ENCODE measurements around the gene BABAM2. TPM values are rescaled to one million over a fixed set of nuclear protein-coding genes. Genes with fewer than 3 reads are reported as not detected.
A peak's percentile ranks its signal among the peaks of the same experiment; 100 is the strongest.

BABAM2 gene
- total RNA-seq, 2 experiments from 2014 or later: 66.8 to 68.4 TPM

DNA sequence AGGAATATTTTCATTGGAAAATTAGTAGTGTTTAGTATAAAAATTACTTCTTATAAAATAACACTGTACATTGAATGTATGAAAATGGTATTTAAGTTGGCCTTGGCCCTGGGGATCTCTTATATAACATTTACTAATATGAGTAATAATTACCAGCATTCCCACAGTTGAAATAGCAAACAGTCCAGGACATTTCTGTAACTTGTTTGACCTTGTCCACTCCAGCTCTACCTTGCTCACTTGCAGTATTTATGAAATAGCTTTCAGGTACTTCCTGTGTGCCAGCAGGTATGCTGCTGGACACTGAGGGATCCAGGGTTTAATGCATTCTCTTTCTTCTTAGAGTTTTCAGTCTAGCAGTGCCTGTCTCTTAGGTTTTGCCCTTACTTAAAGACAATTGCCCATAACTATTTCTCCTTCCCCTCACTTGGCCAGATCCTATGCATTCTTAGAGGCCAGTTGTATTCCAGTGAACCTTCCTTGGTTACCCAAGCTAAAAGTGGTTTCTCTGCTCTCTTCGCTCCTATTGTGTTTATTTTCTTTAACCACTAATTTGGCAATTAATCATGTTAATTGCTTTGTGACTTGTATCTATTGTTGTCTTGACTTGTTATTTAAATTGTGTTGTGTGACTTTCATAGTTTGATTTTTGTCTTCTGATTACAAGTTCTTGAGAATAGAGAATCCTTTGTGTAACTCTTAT lies 25.9 kb downstream of the BABAM2 start:
- intact Hi-C loops (cut with micrococcal nuclease): no loop called here
- Mint-ChIP-seq H3K27ac (no peak overlapping the region), H3K4me1 (ENCODE audit: low read depth) (peaks cover 30% of the 10 kb centered on the region), H3K27me3 (no peaks in the 10 kb centered on the region), H3K36me3 (ENCODE audit: low read depth) (peaks cover 26% of the 10 kb centered on the region), H3K4me3 (no peak overlapping the region), H3K9me3 (no peaks in the 10 kb centered on the region)
- ATAC-seq: no peak
- CTCF ChIA-PET: no interaction called here
- TF ChIP-seq, protein P1, sequence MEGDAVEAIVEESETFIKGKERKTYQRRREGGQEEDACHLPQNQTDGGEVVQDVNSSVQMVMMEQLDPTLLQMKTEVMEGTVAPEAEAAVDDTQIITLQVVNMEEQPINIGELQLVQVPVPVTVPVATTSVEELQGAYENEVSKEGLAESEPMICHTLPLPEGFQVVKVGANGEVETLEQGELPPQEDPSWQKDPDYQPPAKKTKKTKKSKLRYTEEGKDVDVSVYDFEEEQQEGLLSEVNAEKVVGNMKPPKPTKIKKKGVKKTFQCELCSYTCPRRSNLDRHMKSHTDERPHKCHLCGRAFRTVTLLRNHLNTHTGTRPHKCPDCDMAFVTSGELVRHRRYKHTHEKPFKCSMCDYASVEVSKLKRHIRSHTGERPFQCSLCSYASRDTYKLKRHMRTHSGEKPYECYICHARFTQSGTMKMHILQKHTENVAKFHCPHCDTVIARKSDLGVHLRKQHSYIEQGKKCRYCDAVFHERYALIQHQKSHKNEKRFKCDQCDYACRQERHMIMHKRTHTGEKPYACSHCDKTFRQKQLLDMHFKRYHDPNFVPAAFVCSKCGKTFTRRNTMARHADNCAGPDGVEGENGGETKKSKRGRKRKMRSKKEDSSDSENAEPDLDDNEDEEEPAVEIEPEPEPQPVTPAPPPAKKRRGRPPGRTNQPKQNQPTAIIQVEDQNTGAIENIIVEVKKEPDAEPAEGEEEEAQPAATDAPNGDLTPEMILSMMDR (IDR thresholded peaks at IDR 0.05): no peak
- no peak for DNase-seq
- POLR2A ChIA-PET: interaction anchor here (0.9 kb wide), 1 partner anchor 13 kb away, joined by 3 read pairs; no protein-coding TSS in a partner anchor

DNA sequence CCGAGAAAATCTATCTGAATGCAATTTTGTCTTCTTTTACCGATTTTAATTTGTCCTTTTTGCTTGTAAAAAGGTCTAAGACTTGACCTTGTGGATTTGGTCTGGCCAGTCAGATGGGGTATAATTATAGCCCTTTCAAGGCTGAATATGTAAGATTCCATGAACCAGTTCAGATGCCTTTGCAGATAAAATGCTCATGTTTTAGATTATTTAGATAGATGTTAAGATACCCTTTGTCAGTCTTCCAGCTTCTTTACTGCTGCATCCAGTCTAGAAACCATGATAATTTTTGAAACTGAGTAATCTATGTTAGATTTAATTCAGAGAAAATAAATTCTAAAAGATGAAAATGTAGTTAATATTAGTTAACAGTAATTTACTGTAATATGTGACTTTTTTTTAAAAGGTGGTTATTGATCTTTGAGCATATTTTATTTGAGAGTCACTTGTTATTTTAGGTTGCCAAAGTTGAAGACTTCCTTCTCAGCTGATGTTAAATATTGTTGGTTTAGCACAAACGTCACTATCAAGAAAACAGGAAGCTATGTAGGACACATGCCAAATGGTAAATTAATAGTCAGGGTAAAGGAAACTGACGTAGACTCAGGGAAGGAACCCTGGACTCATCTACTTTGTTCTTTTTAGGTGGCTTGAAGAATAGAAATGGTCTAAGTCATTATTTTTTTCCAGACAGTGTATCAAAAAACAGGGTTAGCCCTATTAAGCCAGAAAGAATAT lies 29.8 kb downstream of the BABAM2 start:
- Mint-ChIP-seq H3K27ac (peak overlapping the region; percentile 46), H3K27me3 (no peaks in the 10 kb centered on the region), H3K4me1 (ENCODE audit: low read depth) (peaks cover 31% of the 10 kb centered on the region), H3K4me3 (no peak overlapping the region), H3K36me3 (ENCODE audit: low read depth) (peaks cover 19% of the 10 kb centered on the region), H3K9me3 (no peaks in the 10 kb centered on the region)
- intact Hi-C loops (cut with micrococcal nuclease): no loop called here
- DNase-seq (no peak), ATAC-seq (peak; percentile 53)
- CTCF ChIA-PET: interaction anchor here (0.7 to 0.8 kb wide), 2 partner anchors 8 to 197 kb away, joined by 3 to 4 read pairs; no protein-coding TSS in a partner anchor
- TF ChIP-seq, protein P1 (IDR thresholded peaks at IDR 0.05): no peak
- POLR2A ChIA-PET: no interaction called here

DNA sequence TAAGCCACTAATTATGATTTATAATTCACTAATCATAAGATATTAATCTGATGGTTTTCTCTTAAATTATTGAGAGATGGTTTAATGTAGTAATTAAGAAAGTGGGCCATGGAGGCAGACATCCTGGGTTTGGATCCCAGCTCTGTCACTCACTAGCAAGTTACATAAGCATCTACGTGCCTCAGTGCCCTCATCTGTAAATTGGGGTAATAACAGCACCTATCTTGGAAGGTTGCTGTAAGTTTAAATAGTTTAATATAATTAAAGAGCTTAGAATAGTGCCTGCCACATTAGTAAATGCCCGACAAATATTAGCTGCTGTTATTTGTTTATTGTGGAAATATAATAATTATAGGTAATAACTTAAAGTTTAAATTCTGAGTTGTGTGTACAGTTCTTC lies 30.9 kb downstream of the BABAM2 start:
- Mint-ChIP-seq H3K4me1 (ENCODE audit: low read depth) (peaks cover 41% of the 10 kb centered on the region), H3K27me3 (no peaks in the 10 kb centered on the region), H3K4me3 (no peak overlapping the region), H3K36me3 (ENCODE audit: low read depth) (peaks cover 28% of the 10 kb centered on the region), H3K9me3 (no peaks in the 10 kb centered on the region), H3K27ac (no peak overlapping the region)
- intact Hi-C loops (cut with micrococcal nuclease): no loop called here
- ATAC-seq: no peak
- DNase-seq: no peak
- ChIA-PET CTCF (interaction anchor here (0.8 kb wide), 1 partner anchor 9 kb away, joined by 3 read pairs; no protein-coding TSS in a partner anchor), POLR2A (no interaction called here)
- TF ChIP-seq, protein P1 (IDR thresholded peaks at IDR 0.05): no peak

DNA sequence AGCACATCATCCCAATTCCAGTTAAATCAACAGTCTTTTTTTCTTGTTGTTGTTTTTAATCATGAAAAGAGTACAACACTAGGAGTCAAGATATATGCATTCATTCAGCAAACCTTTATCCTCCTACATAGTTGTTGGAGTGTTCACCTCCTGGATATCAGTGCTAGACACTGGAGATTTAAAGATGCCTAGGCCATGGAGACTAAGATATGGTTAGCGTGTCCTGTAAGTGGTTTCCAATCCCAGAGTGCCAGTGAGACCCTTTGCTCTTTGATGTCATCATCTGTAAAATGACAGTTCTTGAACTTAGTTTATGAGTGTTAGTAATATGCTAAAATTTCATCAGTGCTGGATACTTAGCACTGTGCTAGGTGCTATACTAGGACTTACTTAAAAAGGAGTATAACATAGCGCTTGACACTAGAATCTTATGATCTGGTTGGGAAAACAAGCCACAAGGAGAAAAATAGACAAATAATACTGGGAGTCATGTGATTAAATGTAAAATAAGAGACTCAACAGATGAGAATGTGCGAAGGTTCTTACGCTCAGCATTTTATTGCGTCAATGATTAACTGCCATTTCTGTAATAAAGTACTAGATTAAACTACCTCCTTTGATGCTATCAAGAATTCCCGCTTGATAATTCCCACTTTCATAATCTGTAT lies 31.5 kb downstream of the BABAM2 start:
- CTCF ChIA-PET: no interaction called here
- H3K27ac Mint-ChIP-seq: no peak overlapping the region
- TF ChIP-seq, protein P1 (IDR thresholded peaks at IDR 0.05): no peak
- H3K4me1 Mint-ChIP-seq (ENCODE audit: low read depth): peaks cover 44% of the 10 kb centered on the region
- no peak for DNase-seq
- POLR2A ChIA-PET: no interaction called here
- ATAC-seq: no peak
- no peaks in the 10 kb centered on the region for H3K27me3 Mint-ChIP-seq
- no peak overlapping the region for H3K4me3 Mint-ChIP-seq
- no peaks in the 10 kb centered on the region for H3K9me3 Mint-ChIP-seq
- peaks cover 29% of the 10 kb centered on the region for H3K36me3 Mint-ChIP-seq (ENCODE audit: low read depth)
- intact Hi-C loops (cut with micrococcal nuclease): no loop called here
